ENCODE results near the gene SPAG16.

The SPAG16 gene

GRCh38 chr2:213544940-213545339 lies 260.7 kb downstream of the SPAG16 start:
- no peak overlapping the region for H2AFZ ChIP-seq (ENCODE audit: low read depth, low read length)
- no peaks in the 10 kb centered on the region for H3K27me3 ChIP-seq (ENCODE audit: low read depth, low read length)
- no peaks in the 10 kb centered on the region for H3K9me3 ChIP-seq (ENCODE audit: insufficient read depth, low read length)
- no peak overlapping the region for H3K9ac ChIP-seq (ENCODE audit: low read length)
- peaks cover 10% of the 10 kb centered on the region; the same call in 1 of the 2 replicates for H3K4me1 ChIP-seq (ENCODE audit: low read length)
- H3K4me2 ChIP-seq (ENCODE audit: low read length): no peak overlapping the region
- no peaks in the 10 kb centered on the region for H4K20me1 ChIP-seq (ENCODE audit: insufficient read depth, low read length)
- no peaks in the 10 kb centered on the region for H3K79me2 ChIP-seq (ENCODE audit: low read length)
- no peak overlapping the region for H3K4me3 ChIP-seq (ENCODE audit: low read length)
- no peaks in the 10 kb centered on the region for H3K36me3 ChIP-seq (replicated peaks; ENCODE audit: low read depth, low read length)
- TF ChIP-seq EZH2phosphoT487 (IDR thresholded peaks at IDR 0.05; ENCODE audit: low read depth) (no peak), CTCF (IDR thresholded peaks at IDR 0.05; ENCODE audit: low read depth, low read length) (no peak)
- no peak overlapping the region for H3K27ac ChIP-seq (ENCODE audit: low read length)

GRCh38 chr2:213545481-213545880 lies 261.2 kb downstream of the SPAG16 start:
- Histone ChIP-seq H3K4me2 (ENCODE audit: low read length) (no peak overlapping the region), H3K4me3 (ENCODE audit: low read length) (no peak overlapping the region), H3K9me3 (ENCODE audit: insufficient read depth, low read length) (no peaks in the 10 kb centered on the region), H3K27ac (ENCODE audit: low read length) (no peak overlapping the region), H2AFZ (ENCODE audit: low read depth, low read length) (no peak overlapping the region), H3K36me3 (replicated peaks; ENCODE audit: low read depth, low read length) (no peaks in the 10 kb centered on the region), H3K9ac (ENCODE audit: low read length) (no peak overlapping the region), H4K20me1 (ENCODE audit: insufficient read depth, low read length) (no peaks in the 10 kb centered on the region), H3K79me2 (ENCODE audit: low read length) (no peaks in the 10 kb centered on the region), H3K4me1 (ENCODE audit: low read length) (peaks cover 10% of the 10 kb centered on the region; the same call in 1 of the 2 replicates), H3K27me3 (ENCODE audit: low read depth, low read length) (no peaks in the 10 kb centered on the region)
- TF ChIP-seq CTCF (IDR thresholded peaks at IDR 0.05; ENCODE audit: low read depth, low read length) (no peak), EZH2phosphoT487 (IDR thresholded peaks at IDR 0.05; ENCODE audit: low read depth) (no peak)

GRCh38 chr2:213545964-213546475 lies 261.8 kb downstream of the SPAG16 start:
- Histone ChIP-seq H3K4me2 (ENCODE audit: low read length) (no peak overlapping the region), H3K36me3 (replicated peaks; ENCODE audit: low read depth, low read length) (no peaks in the 10 kb centered on the region), H3K4me1 (ENCODE audit: low read length) (peaks cover 10% of the 10 kb centered on the region; the same call in 1 of the 2 replicates), H3K9me3 (ENCODE audit: insufficient read depth, low read length) (no peaks in the 10 kb centered on the region), H3K27me3 (ENCODE audit: low read depth, low read length) (no peaks in the 10 kb centered on the region), H3K9ac (ENCODE audit: low read length) (no peak overlapping the region), H2AFZ (ENCODE audit: low read depth, low read length) (no peak overlapping the region), H3K4me3 (ENCODE audit: low read length) (no peak overlapping the region), H3K27ac (ENCODE audit: low read length) (no peak overlapping the region), H4K20me1 (ENCODE audit: insufficient read depth, low read length) (no peaks in the 10 kb centered on the region), H3K79me2 (ENCODE audit: low read length) (no peaks in the 10 kb centered on the region)
- TF ChIP-seq EZH2phosphoT487 (IDR thresholded peaks at IDR 0.05; ENCODE audit: low read depth) (no peak), CTCF (IDR thresholded peaks at IDR 0.05; ENCODE audit: low read depth, low read length) (no peak)

GRCh38 chr2:213551526-213551925 lies 267.3 kb downstream of the SPAG16 start:
- H3K4me2 ChIP-seq (ENCODE audit: low read length): no peak overlapping the region

More at GRCh38 chr2:213551526-213551925, 267.3 kb downstream of the SPAG16 start:
- no peak overlapping the region for H2AFZ ChIP-seq (ENCODE audit: low read depth, low read length)
- H3K27ac ChIP-seq (ENCODE audit: low read length): no peak overlapping the region
- no peaks in the 10 kb centered on the region for H3K4me1 ChIP-seq (ENCODE audit: low read length)
- H3K9me3 ChIP-seq (ENCODE audit: insufficient read depth, low read length): no peaks in the 10 kb centered on the region
- no peaks in the 10 kb centered on the region for H3K79me2 ChIP-seq (ENCODE audit: low read length)
- H4K20me1 ChIP-seq (ENCODE audit: insufficient read depth, low read length): no peaks in the 10 kb centered on the region
- H3K4me3 ChIP-seq (ENCODE audit: low read length): no peak overlapping the region
- TF ChIP-seq CTCF (IDR thresholded peaks at IDR 0.05; ENCODE audit: low read depth, low read length): no peak
- TF ChIP-seq EZH2phosphoT487 (IDR thresholded peaks at IDR 0.05; ENCODE audit: low read depth): no peak
- no peaks in the 10 kb centered on the region for H3K27me3 ChIP-seq (ENCODE audit: low read depth, low read length)
- H3K36me3 ChIP-seq (replicated peaks; ENCODE audit: low read depth, low read length): no peaks in the 10 kb centered on the region
- no peak overlapping the region for H3K9ac ChIP-seq (ENCODE audit: low read length)
